Fibroblast of lung (primary cell): ENCODE measurements around the gene NRDC. TPM values are rescaled to one million over a fixed set of nuclear protein-coding genes. Genes with fewer than 3 reads are reported as not detected.

ENCODE experiments used
- DNase-seq, 2 donors: peaks; one replicate each; pipeline versions ENCODE4 v3.0.0 to v3.0.0-alpha.2; 2010; ENCODE audit warnings: low read depth in 2 of 2
- H2AFZ ChIP-seq: 2 replicates; pipeline ENCODE4 v1.5.1; 2012; ENCODE audit warnings: low read length, control low read depth, inconsistent platforms
- H3K27ac ChIP-seq: 2 replicates; pipeline ENCODE4 v1.5.1; 2011; ENCODE audit warnings: low read length, control low read depth; ENCODE audit not compliant: insufficient read depth
- H3K27me3 ChIP-seq: 2 replicates; pipeline ENCODE4 v1.5.1; 2011; ENCODE audit warnings: mild to moderate bottlenecking, low read length; ENCODE audit not compliant: control insufficient read depth, insufficient read depth
- H3K36me3 ChIP-seq: 2 replicates; pipeline ENCODE4 v1.5.1; 2011; ENCODE audit warnings: low read length; ENCODE audit not compliant: control insufficient read depth, insufficient read depth
- H3K4me1 ChIP-seq: 2 replicates; pipeline ENCODE4 v1.5.1; 2011; ENCODE audit warnings: low read length; ENCODE audit not compliant: control insufficient read depth, insufficient read depth; ENCODE audit errors: extremely low read depth
- H3K4me2 ChIP-seq: 2 replicates; pipeline ENCODE4 v1.5.1; 2011; ENCODE audit warnings: low read length, control low read depth; ENCODE audit not compliant: insufficient read depth; ENCODE audit errors: extremely low read depth
- H3K4me3 ChIP-seq, 4 experiments: fragments of 200-600 bp in 1 of 4; sonication (generic) in 1 of 4; replicated peaks in 1 of 4; 2 replicates each; pipeline ENCODE4 v1.5.1; 2011 to 2016; ENCODE audit warnings: low read length in 4 of 4, low read depth in 3 of 4, mild to moderate bottlenecking in 3 of 4, control low read depth in 2 of 4, inconsistent platforms in 1 of 4, mixed read lengths in 1 of 4; ENCODE audit not compliant: insufficient read depth in 1 of 4; ENCODE audit errors: control extremely low read depth in 1 of 4
- H3K79me2 ChIP-seq: 2 replicates; pipeline ENCODE4 v1.5.1; 2012; ENCODE audit warnings: mild to moderate bottlenecking, low read length, inconsistent platforms; ENCODE audit not compliant: control insufficient read depth, insufficient read depth
- H3K9ac ChIP-seq: 2 replicates; pipeline ENCODE4 v1.5.1; 2011; ENCODE audit warnings: mild to moderate bottlenecking, low read length, control low read depth; ENCODE audit not compliant: insufficient read depth
- H3K9me3 ChIP-seq: 2 replicates; pipeline ENCODE4 v1.5.1; 2012; ENCODE audit warnings: low read depth, low read length; ENCODE audit not compliant: control insufficient read depth, insufficient read depth
- H4K20me1 ChIP-seq: 2 replicates; pipeline ENCODE4 v1.5.1; 2011; ENCODE audit warnings: low read length; ENCODE audit not compliant: control insufficient read depth, insufficient read depth; ENCODE audit errors: extremely low read depth
- EZH2 ChIP-seq: IDR thresholded peaks from 2 replicates; pipeline ENCODE4 v1.5.1; 2012; ENCODE audit warnings: low read length, control low read depth, mild to moderate bottlenecking; ENCODE audit errors: missing control alignments
- polyA plus RNA-seq, 2 donors: library from polyadenylated mRNA; depleted of rRNA in 1 of 2; stranded (reverse) in 1 of 2; unstranded in 1 of 2; fragments of >200 nt; gene quantifications; 2 replicates each; pipeline ENCODE4 v1.2.1, GENCODE V29; 2011 to 2012; ENCODE audit warnings: missing spikeins in 1 of 2
- total RNA-seq: library from RNA; depleted of rRNA; stranded (reverse); fragments of >200 nt; gene quantifications from 2 replicates; pipeline ENCODE4 v1.2.1, GENCODE V29; 2014
- TF ChIP-seq, protein P1 (sequence below), 2 donors: IDR thresholded peaks in 1 of 2; conservative IDR thresholded peaks in 1 of 2; 1 replicate in 1 of 2; 2 replicates in 1 of 2; pipeline ENCODE4 v1.5.1; 2011 to 2012; ENCODE audit warnings: low read length in 2 of 2, control low read depth in 1 of 2, inconsistent platforms in 1 of 2, low read depth in 1 of 2, mild to moderate bottlenecking in 1 of 2

NRDC gene
- total and polyA plus RNA-seq, 2 donors (not counting 1 experiment from before 2014, with no cell fraction given) = 116 to 142 TPM

DNA sequence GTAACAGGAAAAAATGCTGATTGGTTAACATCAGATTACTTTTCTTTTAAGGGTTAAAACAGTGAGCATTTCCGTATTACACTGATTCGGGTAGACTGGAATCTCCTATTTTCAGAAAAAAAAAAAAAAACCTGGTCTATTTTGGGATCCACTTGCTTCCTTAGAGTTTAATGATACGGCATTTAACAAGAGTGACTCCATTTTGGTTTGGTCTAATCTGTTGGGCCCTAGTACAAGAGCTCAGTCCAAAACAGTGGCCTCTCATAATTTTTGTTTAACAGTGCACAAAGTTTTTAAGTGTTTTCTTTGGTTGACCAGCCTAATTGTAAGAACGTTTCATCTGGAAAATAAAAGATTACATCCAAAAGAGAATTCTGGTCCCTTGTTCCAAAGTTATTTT is 120.2 kb downstream of the NRDC start:
- no peaks in the 10 kb centered on the region for H4K20me1 ChIP-seq
- H3K27me3 ChIP-seq = no peaks in the 10 kb centered on the region
- no peak overlapping the region for H2AFZ ChIP-seq
- no peaks in the 10 kb centered on the region for H3K9me3 ChIP-seq
- no peak overlapping the region for H3K27ac ChIP-seq
- DNase-seq = no peak
- H3K36me3 ChIP-seq = peaks cover 2% of the 10 kb centered on the region
- H3K4me1 ChIP-seq = no peaks in the 10 kb centered on the region
- no peak overlapping the region for H3K9ac ChIP-seq
- no peak overlapping the region for H3K4me2 ChIP-seq
- H3K4me3 ChIP-seq = no peak overlapping the region
- TF ChIP-seq, protein P1, sequence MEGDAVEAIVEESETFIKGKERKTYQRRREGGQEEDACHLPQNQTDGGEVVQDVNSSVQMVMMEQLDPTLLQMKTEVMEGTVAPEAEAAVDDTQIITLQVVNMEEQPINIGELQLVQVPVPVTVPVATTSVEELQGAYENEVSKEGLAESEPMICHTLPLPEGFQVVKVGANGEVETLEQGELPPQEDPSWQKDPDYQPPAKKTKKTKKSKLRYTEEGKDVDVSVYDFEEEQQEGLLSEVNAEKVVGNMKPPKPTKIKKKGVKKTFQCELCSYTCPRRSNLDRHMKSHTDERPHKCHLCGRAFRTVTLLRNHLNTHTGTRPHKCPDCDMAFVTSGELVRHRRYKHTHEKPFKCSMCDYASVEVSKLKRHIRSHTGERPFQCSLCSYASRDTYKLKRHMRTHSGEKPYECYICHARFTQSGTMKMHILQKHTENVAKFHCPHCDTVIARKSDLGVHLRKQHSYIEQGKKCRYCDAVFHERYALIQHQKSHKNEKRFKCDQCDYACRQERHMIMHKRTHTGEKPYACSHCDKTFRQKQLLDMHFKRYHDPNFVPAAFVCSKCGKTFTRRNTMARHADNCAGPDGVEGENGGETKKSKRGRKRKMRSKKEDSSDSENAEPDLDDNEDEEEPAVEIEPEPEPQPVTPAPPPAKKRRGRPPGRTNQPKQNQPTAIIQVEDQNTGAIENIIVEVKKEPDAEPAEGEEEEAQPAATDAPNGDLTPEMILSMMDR (conservative IDR thresholded peaks at IDR 0.05 in 1 of 2, IDR thresholded peaks at IDR 0.05 in 1 of 2; ENCODE audit: low read depth in 1 of 2, low read length in 2 of 2) = no peak
- TF ChIP-seq EZH2 = no peak
- H3K79me2 ChIP-seq = no peaks in the 10 kb centered on the region

DNA sequence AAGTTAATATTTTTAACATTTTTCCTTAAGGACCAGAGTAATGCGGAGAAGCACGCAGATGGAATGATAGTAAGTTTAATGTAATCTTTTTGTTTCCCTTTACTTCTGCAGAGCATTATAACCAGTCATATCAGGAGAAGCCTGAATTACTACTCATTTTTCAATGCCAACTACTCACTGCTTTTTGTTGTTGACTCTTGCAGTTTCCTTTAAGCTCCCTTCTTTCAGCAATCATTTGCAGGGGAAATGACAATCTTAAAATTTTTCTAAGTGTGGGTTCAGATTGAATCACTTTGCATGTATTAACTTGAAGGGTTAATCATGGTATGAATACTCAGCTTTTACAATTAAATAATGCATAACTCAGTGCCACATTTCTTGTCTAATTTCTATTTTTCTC is 122.2 kb downstream of the NRDC start:
- Histone ChIP-seq H3K27ac (no peak overlapping the region), H4K20me1 (no peaks in the 10 kb centered on the region), H3K79me2 (no peaks in the 10 kb centered on the region), H3K4me2 (no peak overlapping the region), H3K36me3 (no peaks in the 10 kb centered on the region), H3K4me3 (no peak overlapping the region), H3K4me1 (no peaks in the 10 kb centered on the region), H3K9ac (no peak overlapping the region), H2AFZ (no peak overlapping the region), H3K27me3 (no peaks in the 10 kb centered on the region), H3K9me3 (no peaks in the 10 kb centered on the region)
- TF ChIP-seq, protein P1 (conservative IDR thresholded peaks at IDR 0.05 in 1 of 2, IDR thresholded peaks at IDR 0.05 in 1 of 2; ENCODE audit: low read depth in 1 of 2, low read length in 2 of 2) = no peak
- no peak for TF ChIP-seq EZH2
- no peak for DNase-seq

DNA sequence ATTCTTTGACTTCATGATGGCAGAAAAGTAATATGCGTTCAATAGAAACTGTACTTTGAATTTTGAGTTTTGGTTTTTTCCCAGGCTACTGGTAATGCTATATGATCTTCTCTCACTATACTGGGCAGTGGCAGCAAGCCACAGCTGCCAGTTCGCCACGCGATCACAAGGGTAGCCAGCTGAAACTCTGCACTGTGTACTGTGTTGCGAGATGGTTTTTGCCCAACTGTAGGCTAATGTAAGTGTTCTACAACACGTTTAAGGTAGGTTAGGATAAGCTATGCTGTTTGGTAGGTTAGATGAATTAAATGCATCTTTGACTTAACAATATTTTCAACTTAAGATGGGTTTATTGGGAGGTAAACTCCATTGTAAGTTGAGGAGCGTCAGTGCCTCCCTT is 123.1 kb downstream of the NRDC start:
- H3K4me3 ChIP-seq = no peak overlapping the region
- H3K9ac ChIP-seq = no peak overlapping the region
- no peak for DNase-seq
- no peak overlapping the region for H3K4me2 ChIP-seq
- H3K36me3 ChIP-seq = no peaks in the 10 kb centered on the region
- TF ChIP-seq, protein P1 (conservative IDR thresholded peaks at IDR 0.05 in 1 of 2, IDR thresholded peaks at IDR 0.05 in 1 of 2; ENCODE audit: low read depth in 1 of 2, low read length in 2 of 2) = no peak
- no peak for TF ChIP-seq EZH2
- H4K20me1 ChIP-seq = no peaks in the 10 kb centered on the region
- no peaks in the 10 kb centered on the region for H3K9me3 ChIP-seq
- no peaks in the 10 kb centered on the region for H3K27me3 ChIP-seq
- H3K4me1 ChIP-seq = no peaks in the 10 kb centered on the region
- no peaks in the 10 kb centered on the region for H3K79me2 ChIP-seq
- no peak overlapping the region for H2AFZ ChIP-seq
- no peak overlapping the region for H3K27ac ChIP-seq
